ENCODE measurements around the gene HBD. TPM values are rescaled to one million over a fixed set of nuclear protein-coding genes. Genes with fewer than 3 reads are reported as not detected.

The HBD gene
- total and polyA plus RNA-seq, 9 of the 15 experiments (the other 6 are each of a cell fraction or from before 2014, with no cell fraction given) = 11.8 to 169 (median 36.0) TPM

GRCh38 chr11:5266609-5267008, 32.3 kb upstream of the HBD start:
- no peak for DNase-seq (ENCODE audit: extremely low read depth in 1 of 4, low spot score in 3 of 4)

GRCh38 chr11:5265832-5266231, 31.5 kb upstream of the HBD start:
- POLR2A ChIA-PET = interaction anchor here (0.6 to 2.4 kb wide), 5 partner anchors 10 to 135 kb away, joined by 3 to 5 read pairs (median 4); no protein-coding TSS in a partner anchor
- H3K9ac ChIP-seq (ENCODE audit: insufficient read depth in 1 of 2, low read depth in 2 of 2, low read length in 2 of 2) = no peak overlapping the region
- H3K4me1 ChIP-seq (replicated peaks in 1 of 2; ENCODE audit: control insufficient read depth in 2 of 2, insufficient read depth in 2 of 2, low read length in 2 of 2) = peaks cover 0 to 26% of the 10 kb centered on the region in 2 experiments; a peak in 4 of 5 replicates
- H3K4me3 ChIP-seq = no peak overlapping the region
- H3K27me3 ChIP-seq (ENCODE audit: control insufficient read depth in 2 of 2, insufficient read depth in 2 of 2, low read length in 2 of 2) = no peaks in the 10 kb centered on the region
- H3K9me3 ChIP-seq (replicated peaks; ENCODE audit: control insufficient read depth, insufficient read depth, low read depth, low read length) = no peaks in the 10 kb centered on the region
- H3K27ac ChIP-seq (ENCODE audit: extremely low read depth, low read depth, low read length) = no peak overlapping the region
- intact Hi-C loops (cut with micrococcal nuclease) (no loop called here), in situ Hi-C loops (cut with MboI) (no loop called here)
- DNase-seq (ENCODE audit: extremely low read depth in 1 of 4, low spot score in 3 of 4) = no peak
- 60% methylated on average over 2 of the region's 2 CpGs for WGBS (ENCODE audit: insufficient coverage, low coverage, missing lambda C conversion rate)
- peaks cover 28% of the 10 kb centered on the region for H3K36me3 ChIP-seq (ENCODE audit: control insufficient read depth, insufficient read depth, low read length)
- no peaks in the 10 kb centered on the region for H3K9me1 ChIP-seq (ENCODE audit: control insufficient read depth, insufficient read depth, low read length)
- H2AFZ ChIP-seq (ENCODE audit: low read depth, low read length) = no peak overlapping the region
- H3K4me2 ChIP-seq (ENCODE audit: insufficient read depth, low read length) = no peak overlapping the region
- BruUV-seq (replicated peaks) = no TSS peak
- no peaks in the 10 kb centered on the region for H4K20me1 ChIP-seq (replicated peaks; ENCODE audit: control insufficient read depth, insufficient read depth, low read length)
- peaks cover 41% of the 10 kb centered on the region for H3K79me2 ChIP-seq (ENCODE audit: control insufficient read depth, insufficient read depth, low read length)
- CTCF ChIA-PET (ENCODE audit: low intra/inter-chr PET ratio) = no interaction called here
- ATAC-seq = no peak
- no peak for FAIRE-seq
- TF ChIP-seq ZBTB11 (CRISPR knock-in tag; IDR thresholded peaks at IDR 0.05) (no peak), GTF2E2 (tag; IDR thresholded peaks at IDR 0.05) (no peak), ZFP30 (CRISPR knock-in tag; IDR thresholded peaks at IDR 0.05; ENCODE audit: borderline replicate concordance) (peak; percentile 57; the same call in 1 of the 2 replicates), NCOA4 (IDR thresholded peaks at IDR 0.05; ENCODE audit: partially characterized antibody) (no peak), ZNF695 (CRISPR knock-in tag; IDR thresholded peaks at IDR 0.05) (no peak), ZNF583 (CRISPR knock-in tag; IDR thresholded peaks at IDR 0.05) (no peak), ZNF717 (CRISPR knock-in tag; IDR thresholded peaks at IDR 0.05) (no peak)

More at GRCh38 chr11:5266609-5267008, 32.3 kb upstream of the HBD start:
- FAIRE-seq (no peak), ATAC-seq (no peak)
- H3K9ac ChIP-seq (ENCODE audit: insufficient read depth in 1 of 2, low read depth in 2 of 2, low read length in 2 of 2) = no peak overlapping the region
- H3K9me3 ChIP-seq (replicated peaks; ENCODE audit: control insufficient read depth, insufficient read depth, low read depth, low read length) = no peaks in the 10 kb centered on the region
- H3K27ac ChIP-seq (ENCODE audit: extremely low read depth, low read depth, low read length) = no peak overlapping the region; the same call in 2 of the 3 replicates
- H3K9me1 ChIP-seq (ENCODE audit: control insufficient read depth, insufficient read depth, low read length) = no peaks in the 10 kb centered on the region
- in situ Hi-C loops (cut with MboI) = no loop called here
- H2AFZ ChIP-seq (ENCODE audit: low read depth, low read length) = no peak overlapping the region
- H4K20me1 ChIP-seq (replicated peaks; ENCODE audit: control insufficient read depth, insufficient read depth, low read length) = no peaks in the 10 kb centered on the region
- H3K4me2 ChIP-seq (ENCODE audit: insufficient read depth, low read length) = no peak overlapping the region
- ChIA-PET CTCF (ENCODE audit: low intra/inter-chr PET ratio) (no interaction called here), POLR2A (interaction anchor here (0.7 to 5.0 kb wide), 7 partner anchors 8 to 135 kb away, joined by 3 to 55 read pairs (median 13); no protein-coding TSS in a partner anchor)
- intact Hi-C loops (cut with micrococcal nuclease) = no loop called here
- no peak overlapping the region for H3K4me3 ChIP-seq
- no peaks in the 10 kb centered on the region for H3K27me3 ChIP-seq (ENCODE audit: control insufficient read depth in 2 of 2, insufficient read depth in 2 of 2, low read length in 2 of 2)
- peaks cover 0 to 28% of the 10 kb centered on the region in 2 experiments; a peak in 4 of 5 replicates for H3K4me1 ChIP-seq (replicated peaks in 1 of 2; ENCODE audit: control insufficient read depth in 2 of 2, insufficient read depth in 2 of 2, low read length in 2 of 2)
- BruUV-seq (replicated peaks) = no TSS peak
- H3K36me3 ChIP-seq (ENCODE audit: control insufficient read depth, insufficient read depth, low read length) = peaks cover 28% of the 10 kb centered on the region
- peaks cover 42% of the 10 kb centered on the region for H3K79me2 ChIP-seq (ENCODE audit: control insufficient read depth, insufficient read depth, low read length)
- TF ChIP-seq MCM7 (IDR thresholded peaks at IDR 0.05) (no peak), ARID2 (IDR thresholded peaks at IDR 0.05) (no peak), RBFOX2 (IDR thresholded peaks at IDR 0.05; ENCODE audit: low read depth, low read length) (peak; percentile 40; the same call in 1 of the 2 replicates), ZNF316 (IDR thresholded peaks at IDR 0.05) (no peak), POLR2G (IDR thresholded peaks at IDR 0.05; ENCODE audit: low read depth, low read length) (peak; percentile 51), ZNF77 (CRISPR knock-in tag; IDR thresholded peaks at IDR 0.05) (0 out of 2 replicates have a peak, but pooled peaks have one; percentile 34), CGGBP1 (CRISPR knock-in tag; IDR thresholded peaks at IDR 0.05) (peak; percentile 62; the same call in 1 of the 2 replicates)

Measured in K562 (cell line).